Esophagus squamous epithelium (tissue), 4 donors: ENCODE results near the gene EFCAB13.

Experiments
- CTCF ChIP-seq, 6 experiments: fragments of 450-650 bp in 4 of 6; fragments of 200-600 bp in 2 of 6; sonication (generic) in 2 of 6; IDR thresholded peaks; one replicate each; pipeline ENCODE4 v1.5.1; 2016 to 2019; ENCODE audit warnings: antibody characterized with exemption in 6 of 6, mild to moderate bottlenecking in 4 of 6, moderate library complexity in 4 of 6
- POLR2A ChIP-seq, 4 donors: fragments of 450-650 bp; IDR thresholded peaks; one replicate each; pipeline ENCODE4 v1.6.1; 2017; ENCODE audit warnings: antibody characterized with exemption in 4 of 4, mild to moderate bottlenecking in 4 of 4, moderate library complexity in 3 of 4

GRCh38 chr17:47404006-47404405 lies 80.3 kb downstream of the EFCAB13 start:
- no peak for TF ChIP-seq CTCF (IDR thresholded peaks at IDR 0.05)
- TF ChIP-seq POLR2A (IDR thresholded peaks at IDR 0.05) = no peak
